AG09309 (cell line): Measurements from ENCODE around the gene UCN2.

ENCODE experiments used
- DNase-seq: peaks from one replicate; pipeline ENCODE4 v3.0.0-alpha.2; 2010; ENCODE audit warnings: low read depth
- H3K4me3 ChIP-seq: 2 replicates; pipeline ENCODE4 v1.5.1; 2011; ENCODE audit warnings: mild to moderate bottlenecking, low read depth, low read length, moderate library complexity; ENCODE audit not compliant: control insufficient read depth
- TF ChIP-seq, protein P1 (sequence below): IDR thresholded peaks from 2 replicates; pipeline ENCODE4 v1.5.1; 2011; ENCODE audit warnings: mild to moderate bottlenecking, low read depth, low read length, inconsistent platforms; ENCODE audit not compliant: insufficient read depth, control insufficient read depth; ENCODE audit errors: missing control alignments

UCN2 gene

DNA sequence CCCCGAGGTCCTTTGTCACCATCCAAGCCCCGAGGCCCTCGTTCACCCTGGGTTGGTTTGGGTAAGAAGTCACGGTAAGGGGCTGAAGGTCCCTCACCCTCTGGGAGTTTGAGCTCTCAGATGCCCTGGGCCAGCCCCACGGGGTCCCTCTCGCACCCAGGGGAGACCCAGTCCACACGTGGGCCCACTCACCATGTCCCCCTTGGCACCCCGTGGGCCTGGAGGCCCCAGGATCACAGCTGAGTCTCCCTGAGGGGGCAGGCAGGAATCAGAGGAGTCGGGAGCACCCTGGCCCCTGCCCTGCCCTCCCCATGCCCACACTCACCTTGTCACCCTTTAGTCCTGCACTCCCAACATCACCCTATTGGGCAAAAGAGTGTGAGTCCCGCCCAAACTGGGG, 5.8 kb upstream of the UCN2 start:
- no peak for DNase-seq
- no peak overlapping the region for H3K4me3 ChIP-seq
- TF ChIP-seq, protein P1, sequence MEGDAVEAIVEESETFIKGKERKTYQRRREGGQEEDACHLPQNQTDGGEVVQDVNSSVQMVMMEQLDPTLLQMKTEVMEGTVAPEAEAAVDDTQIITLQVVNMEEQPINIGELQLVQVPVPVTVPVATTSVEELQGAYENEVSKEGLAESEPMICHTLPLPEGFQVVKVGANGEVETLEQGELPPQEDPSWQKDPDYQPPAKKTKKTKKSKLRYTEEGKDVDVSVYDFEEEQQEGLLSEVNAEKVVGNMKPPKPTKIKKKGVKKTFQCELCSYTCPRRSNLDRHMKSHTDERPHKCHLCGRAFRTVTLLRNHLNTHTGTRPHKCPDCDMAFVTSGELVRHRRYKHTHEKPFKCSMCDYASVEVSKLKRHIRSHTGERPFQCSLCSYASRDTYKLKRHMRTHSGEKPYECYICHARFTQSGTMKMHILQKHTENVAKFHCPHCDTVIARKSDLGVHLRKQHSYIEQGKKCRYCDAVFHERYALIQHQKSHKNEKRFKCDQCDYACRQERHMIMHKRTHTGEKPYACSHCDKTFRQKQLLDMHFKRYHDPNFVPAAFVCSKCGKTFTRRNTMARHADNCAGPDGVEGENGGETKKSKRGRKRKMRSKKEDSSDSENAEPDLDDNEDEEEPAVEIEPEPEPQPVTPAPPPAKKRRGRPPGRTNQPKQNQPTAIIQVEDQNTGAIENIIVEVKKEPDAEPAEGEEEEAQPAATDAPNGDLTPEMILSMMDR: no peak

GRCh38 chr3:48568476-48568875, 4.9 kb upstream of the UCN2 start:
- TF ChIP-seq, protein P1: no peak
- no peak for DNase-seq
- no peak overlapping the region for H3K4me3 ChIP-seq

GRCh38 chr3:48567500-48567899, 3.9 kb upstream of the UCN2 start:
- no peak for DNase-seq
- TF ChIP-seq, protein P1: no peak
- no peak overlapping the region for H3K4me3 ChIP-seq

GRCh38 chr3:48567090-48567489, 3.5 kb upstream of the UCN2 start:
- H3K4me3 ChIP-seq: no peak overlapping the region
- DNase-seq: no peak
- TF ChIP-seq, protein P1: no peak

- no peak overlapping the region for H3K4me3 ChIP-seq
- TF ChIP-seq, protein P1: no peak
Measured at GRCh38 chr3:48566401-48566760, 2.8 kb upstream of the UCN2 start.

DNA sequence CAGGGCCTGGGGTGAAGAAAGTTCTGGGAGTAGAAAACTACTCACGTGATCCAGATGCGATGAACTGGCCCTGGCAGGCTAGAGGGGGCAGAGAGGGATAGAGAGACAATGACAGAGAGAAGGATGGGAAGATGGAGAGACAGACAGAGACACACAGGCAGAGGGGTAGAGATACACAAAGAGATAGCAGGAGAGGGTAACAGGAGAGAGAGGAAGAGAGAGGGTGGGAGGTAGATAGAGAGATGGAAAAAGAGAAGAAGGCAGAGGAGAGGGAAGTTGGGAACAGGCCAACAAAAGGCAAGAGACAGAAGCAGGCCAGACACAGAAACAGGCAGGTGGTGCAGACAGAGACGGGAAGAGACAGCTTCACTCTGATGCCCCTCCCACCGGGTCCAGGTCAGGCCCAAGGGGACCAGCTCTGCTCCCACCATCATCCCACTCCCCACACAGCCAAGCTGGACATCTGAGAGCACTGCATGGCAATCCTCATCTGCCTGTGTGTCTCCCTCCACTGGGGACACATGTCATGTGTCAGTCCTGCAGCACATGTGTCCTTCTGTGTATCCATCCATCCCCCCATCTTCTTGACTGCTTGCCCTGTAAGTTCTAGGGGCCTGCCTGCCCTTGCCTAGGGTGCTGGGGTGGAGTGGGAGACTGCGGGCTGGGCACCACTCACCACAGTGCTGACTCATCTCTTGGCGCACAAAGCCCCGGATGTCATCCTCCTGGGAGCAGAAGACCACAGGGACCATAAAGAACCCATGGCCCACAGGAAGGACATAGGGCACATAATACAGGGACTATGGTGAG, 2.2 kb upstream of the UCN2 start:
- TF ChIP-seq, protein P1: no peak
- no peak for DNase-seq
- no peak overlapping the region for H3K4me3 ChIP-seq

More at GRCh38 chr3:48566401-48566760, 2.8 kb upstream of the UCN2 start:
- DNase-seq: no peak

GRCh38 chr3:48565186-48565585, 1.6 kb upstream of the UCN2 start:
- H3K4me3 ChIP-seq: no peak overlapping the region
- DNase-seq: no peak
- TF ChIP-seq, protein P1: no peak
